DMS53 (cell line): ENCODE data around the gene KPNB1.

Experiments used
- DNase-seq: peaks from one replicate; lab custom pipeline; 2025; lab: John Stamatoyannopoulos, UW

The KPNB1 gene

DNA sequence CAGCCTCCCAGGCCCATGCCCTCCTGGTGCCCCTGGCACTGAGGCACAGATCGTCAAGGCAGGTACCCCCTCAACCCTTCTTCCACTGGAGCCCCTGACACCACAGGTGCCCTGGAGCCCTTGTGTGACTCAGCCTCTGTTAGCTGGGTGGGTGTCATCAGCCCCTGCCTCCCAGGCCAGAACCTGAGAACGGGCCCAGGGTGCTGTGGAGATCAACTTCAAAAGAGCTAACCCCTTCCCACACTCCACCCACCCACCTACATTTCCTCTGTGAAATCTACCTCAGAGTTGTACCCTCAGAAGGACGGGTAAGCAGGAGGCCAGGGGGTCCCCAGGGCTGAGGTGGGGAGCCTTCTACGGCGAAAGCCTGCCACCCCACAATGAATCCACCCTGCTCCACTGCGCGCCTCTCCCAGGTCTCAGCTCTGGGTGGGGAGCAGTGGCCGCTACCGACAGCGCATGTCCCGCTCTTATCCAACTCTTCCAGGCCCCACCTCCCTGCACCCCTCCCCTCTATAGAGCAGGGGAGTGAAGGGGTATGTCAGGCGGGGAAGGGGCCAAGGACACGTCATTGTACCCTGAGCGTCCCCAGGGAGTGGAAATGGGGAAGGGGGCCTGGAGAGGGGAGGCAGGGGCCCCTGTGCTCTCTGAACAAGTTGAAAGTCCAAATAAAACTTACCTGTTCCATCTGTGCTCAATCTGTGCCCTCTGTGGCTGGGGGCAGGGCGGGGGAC, 61.8 kb downstream of the KPNB1 start:
- no peak for DNase-seq

DNA sequence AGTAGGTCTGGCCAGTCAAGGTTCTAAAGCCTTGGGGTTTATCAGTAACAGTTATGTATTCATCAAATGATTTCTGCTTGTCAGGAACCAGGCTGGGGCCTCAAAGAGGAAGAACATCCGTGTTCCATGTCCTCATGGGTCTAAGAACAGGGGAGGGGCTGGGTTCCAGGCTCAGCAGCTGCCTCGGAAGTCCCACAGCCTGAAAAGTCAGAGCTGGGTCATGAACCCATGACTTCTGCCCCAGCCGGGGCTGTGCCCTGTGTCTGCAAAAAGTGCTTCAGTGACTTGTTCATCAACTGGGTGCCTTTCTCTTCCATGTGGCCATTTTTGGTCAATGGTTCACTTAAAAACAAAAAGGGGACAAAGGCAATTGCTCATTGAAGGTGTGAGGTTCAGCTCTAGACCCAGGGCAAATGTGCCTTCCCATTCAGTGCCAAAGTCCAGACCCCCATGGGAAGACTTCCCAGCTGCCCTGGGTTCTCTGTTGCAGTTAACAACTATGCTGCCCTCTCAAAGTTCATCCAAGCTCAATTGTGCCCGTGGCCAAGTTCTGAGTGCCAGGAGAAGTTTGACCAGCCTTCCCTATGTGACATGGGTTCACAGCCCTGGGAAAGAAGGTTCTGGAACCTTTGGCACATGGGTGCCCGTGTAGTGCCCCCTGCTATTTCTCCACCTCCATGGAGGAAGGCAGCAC, 62.8 kb downstream of the KPNB1 start:
- no peak for DNase-seq

DNA sequence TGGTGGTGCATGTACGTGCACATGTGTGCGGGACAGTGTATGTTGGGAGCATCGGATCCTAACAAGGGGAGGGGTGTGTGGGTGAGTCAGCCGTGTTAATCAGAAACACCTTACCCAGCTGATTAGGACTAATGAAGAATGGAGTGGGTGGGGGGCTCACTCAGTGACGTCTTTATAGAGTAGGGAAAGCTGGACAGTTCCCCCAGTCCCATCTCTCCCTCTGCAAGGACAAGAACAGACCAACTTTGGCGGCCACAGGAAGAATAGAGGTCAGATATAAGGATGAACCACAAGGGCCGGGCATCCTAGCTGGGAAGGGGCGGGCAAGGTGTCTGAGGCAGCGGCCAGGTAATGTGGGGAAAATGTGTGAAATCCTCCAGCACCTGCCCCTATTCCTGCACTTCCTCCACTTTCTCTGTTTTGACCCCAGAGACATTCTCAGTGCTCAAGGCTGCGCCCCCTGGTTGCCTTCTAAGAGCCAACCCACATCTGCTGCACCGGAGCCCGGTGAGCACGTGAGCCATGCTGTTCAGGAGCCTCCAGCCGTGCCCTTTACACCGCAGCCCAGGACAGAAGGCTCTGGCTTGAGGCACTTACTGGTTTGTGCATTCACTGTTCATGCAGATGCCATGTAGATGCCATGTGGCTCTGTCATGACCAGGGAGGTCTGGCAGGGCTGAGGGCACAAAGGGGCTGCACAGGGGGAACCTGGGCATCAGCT, 64.4 kb downstream of the KPNB1 start:
- DNase-seq = no peak

DNA sequence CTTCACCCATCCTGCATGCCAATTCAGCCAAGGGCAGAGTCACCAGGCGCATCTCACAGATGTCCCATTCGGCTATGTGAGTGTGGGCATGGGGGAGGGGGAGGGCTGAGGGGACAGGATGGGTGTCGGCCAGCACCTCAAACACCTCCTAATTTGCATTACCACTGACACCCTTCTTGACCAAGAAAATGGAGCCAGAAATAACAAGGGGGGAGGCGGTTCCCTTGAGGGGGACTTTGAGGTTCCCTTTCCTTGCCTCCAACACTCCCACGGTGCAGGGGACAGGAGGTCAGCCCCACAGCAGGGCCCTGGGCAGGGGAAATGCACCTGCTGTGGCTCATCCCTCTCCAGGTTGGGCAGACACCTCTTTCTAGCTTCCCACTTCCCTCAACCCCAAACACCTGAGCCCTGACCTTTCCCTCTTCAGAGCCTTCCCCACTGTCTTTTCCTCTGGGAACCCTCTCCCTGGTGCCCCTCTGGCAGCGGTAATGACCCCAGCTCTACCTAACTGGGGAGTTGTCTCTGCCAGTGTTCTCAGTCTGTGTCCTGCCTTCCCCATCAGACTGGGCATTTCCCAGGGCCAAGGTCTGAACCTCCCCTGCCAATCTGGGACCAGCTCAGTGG, 65.2 kb downstream of the KPNB1 start:
- DNase-seq = no peak

DNA sequence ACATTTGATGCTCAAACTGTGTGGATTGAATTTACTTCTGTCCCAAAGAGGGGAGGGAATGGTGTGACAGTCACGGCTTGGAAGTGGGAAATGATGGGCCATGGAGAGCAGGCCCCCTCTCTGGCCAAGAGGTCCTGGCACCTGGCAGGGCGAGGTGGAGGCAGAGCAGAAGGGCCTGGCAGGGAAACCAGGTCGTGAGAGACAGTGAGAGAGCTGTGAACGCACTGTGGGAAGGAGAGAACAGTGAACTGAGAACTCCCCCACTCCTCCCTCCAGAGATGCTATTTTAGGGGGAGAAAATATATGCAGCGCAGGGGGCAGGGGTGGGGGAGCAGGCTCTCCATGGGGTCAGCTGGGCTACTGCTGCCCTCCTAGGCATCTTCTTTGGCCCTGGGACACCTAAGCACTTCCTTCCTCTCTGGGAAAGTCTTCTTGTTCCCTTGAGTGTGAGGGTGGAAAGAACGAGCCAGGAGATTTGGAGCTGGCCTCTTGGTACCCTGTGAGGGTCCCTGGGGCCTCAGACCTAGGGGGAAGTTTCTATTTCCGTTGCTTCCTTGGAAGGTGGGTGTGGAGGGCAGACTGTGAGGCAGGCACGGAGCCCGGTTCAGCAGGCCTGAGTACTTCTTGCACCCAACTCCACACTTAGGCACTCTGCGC, 66.1 kb downstream of the KPNB1 start:
- no peak for DNase-seq

DNA sequence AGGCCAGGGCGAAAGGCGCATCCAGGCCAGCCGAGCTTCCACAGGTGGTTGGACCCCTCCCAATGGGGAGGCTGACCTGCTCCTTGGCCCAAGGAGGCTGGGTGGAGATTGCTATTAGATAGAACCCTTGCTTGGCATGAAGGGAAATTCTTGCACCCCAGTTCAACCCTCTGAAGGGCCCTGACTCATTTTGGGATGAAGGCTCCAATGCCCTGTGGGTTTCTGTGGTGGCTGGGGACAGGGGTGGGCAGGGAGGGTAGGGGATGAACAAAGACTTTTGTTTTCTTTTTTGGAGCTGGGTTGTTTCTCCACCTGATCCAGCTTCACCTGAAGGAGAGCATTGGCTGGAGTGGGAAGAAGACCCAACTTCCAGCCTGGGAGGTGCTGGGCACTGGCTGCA, 66.7 kb downstream of the KPNB1 start:
- no peak for DNase-seq

DNA sequence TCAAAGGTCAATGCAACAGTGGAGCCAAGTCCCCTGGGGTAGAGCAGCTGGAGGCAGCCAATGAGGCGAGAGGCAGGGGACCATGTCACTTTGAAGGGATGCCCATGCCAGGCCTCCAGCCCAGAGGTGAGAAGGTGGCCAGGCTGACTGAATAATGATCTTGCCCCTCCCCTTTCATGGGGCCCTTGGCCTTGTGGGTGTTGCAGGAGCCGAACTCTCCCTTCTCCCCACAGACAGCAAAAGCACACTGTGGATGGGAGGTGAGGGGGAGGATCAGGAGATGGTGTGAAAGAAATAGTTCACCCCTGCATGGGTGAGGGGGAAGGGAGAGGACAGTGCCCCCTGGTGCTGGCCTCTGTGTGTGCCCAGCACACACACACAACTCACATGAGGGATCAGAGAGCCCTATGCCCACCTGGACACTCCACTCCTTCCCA, 67.6 kb downstream of the KPNB1 start:
- peak; percentile 54 for DNase-seq

DNA sequence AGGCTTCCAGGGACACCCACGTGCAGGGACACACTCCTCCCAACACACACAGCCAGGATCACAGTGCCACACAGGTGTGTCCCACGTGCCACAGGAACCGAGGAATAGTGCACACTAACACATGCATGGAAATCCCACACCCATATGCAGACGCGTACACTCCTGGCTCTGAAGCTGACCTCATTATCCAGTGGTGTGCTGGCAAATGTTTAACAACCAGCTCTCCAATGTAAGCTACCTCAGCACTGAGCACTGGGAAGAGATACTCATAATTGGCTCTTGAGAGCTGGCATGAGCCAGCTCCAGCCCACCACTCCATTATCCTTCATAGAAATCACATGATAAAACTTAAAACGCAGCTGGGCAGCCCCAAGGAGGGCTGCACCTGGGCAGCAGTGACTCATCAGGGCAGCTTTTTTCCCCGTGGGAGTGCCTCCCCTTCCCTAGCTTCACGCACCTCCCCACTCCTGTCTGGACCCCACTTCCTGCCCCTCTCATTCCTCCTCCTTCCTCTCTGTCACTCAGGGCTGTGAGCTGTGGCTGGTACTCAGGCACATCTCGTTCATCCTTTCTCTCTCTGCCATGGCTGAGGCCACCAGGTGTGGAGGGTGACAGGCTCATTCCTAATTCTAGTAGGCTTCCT, 68.4 kb downstream of the KPNB1 start:
- peak; percentile 92 for DNase-seq

DNA sequence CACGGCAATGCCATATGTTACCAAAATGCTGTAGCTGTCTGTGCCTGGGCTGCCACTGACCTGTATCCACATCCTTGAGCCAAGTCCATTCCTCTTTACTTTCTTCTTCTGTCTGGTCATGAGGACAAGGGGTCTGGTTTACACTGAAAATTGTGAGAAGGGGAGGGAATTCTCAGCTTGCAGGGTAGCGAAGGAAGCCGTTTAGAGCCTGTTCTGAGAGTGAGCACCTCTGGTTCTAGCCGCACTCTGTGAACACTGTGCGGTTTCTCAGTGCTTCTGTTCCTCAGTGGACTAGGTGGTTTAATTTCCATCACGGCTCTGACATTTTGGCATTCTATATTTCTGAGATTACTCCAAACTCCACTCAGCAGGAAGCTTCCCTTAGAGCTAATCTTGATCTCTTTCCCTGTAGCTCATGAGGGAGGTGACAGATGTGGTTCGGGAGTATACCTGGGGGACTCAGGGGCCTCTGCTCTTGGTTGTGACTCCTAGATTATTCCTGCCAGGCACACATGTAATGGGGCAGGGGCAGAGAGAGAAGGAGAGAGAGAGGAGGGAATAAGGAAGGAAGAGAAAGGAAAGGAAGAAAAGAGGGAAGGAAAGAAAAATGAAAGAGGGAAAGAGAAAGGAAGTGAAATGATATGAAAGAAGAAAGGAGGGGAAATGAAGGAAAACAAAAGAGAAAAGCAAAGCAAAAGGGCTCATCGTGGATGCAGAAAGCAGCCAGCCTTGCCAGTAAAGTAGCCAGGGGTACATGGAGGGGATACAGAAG, 69.1 kb downstream of the KPNB1 start:
- no peak for DNase-seq

DNA sequence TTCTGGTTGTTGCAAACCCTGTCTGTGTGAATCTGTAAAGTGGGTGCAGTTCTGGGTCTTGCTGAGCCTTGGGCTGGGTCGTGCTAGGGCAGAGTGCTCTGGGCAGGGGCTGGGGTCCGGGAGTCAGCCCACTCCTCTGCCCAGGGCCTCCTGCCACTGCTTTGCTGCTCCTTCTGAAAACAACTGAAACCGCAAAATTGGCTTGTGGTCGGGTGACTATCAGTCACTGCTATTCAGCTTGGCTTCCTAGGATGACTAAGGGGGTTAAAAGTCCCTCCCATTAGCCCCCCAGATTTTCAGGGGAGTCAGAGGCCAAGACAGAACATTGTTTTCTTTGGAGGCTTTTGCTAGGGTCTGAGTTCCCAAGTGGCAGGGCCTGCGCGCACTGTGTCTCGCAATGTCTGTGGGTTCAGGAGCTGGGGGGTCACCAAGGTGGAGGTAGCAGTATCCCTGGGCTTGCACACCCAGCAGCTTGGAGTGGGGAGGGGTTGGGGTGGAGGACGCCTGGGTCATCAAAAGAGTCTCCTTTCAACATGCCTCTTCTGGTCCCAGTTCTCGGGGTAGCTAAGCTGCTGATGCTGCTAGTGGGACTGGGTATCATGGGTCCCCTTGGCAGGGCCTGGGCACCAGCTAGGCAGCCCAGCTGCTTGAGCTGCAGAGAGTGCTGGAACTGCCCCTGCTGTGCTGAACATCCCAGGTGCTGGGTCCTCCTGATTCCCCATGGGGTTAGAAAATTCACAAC, 69.9 kb downstream of the KPNB1 start:
- peak; percentile 27 for DNase-seq

DNA sequence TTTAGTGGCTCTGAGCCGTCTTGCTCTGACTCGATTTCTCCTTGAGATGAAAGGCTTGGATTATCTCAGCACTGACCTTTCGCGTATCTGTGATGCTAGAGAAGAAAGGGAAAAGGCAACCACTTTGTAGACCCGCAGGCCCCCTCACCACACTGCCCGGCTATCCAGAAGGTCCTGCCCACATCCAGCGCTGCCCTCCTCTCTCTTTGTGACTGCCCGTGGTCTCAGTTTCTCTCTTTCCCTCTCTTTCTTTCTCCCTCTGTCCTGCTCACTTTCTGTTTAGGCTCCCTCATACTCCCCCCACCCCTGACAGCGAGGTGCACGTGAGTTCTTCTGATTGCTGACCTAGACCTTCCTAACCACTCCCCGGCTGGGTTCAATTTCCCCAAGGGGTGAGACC, 70.5 kb downstream of the KPNB1 start:
- DNase-seq = no peak

DNA sequence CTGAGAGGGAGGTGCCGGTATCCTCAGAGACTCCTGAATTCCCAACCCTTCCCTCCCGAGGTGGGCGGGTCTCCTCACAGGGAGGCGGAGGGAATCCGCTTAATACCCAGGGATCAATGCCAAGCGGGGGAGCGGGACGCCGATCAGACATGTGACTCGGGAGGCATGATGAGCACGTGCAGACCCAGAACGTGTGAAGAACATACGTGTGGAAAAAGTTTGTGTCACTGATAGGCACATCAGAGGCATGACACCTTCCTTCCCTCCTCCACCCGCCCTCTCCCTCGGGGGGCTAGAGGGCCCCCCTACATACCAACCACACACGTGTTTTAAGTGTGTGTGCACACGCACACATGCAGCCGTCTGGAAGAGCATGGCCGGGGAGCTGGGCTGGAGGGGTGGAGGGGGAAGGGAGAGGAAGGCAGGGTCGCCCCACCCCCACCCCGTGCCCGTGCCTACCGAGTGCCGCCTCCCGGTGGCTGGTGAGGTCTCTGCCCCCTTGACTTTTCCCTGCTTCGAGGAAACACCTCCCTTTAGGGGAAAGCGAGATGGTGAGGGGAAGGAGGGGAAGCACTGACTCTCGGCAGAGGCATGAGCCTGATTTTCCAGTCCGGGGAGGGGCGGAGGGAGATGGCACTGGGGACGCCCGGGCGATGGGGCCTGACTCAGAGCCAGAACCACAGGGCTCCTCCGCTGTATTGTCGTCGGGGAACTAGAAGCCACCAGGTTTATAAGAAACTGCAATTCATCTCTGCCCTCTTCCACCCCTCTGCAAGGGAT, 71.2 kb downstream of the KPNB1 start:
- peak; percentile 78 for DNase-seq

DNA sequence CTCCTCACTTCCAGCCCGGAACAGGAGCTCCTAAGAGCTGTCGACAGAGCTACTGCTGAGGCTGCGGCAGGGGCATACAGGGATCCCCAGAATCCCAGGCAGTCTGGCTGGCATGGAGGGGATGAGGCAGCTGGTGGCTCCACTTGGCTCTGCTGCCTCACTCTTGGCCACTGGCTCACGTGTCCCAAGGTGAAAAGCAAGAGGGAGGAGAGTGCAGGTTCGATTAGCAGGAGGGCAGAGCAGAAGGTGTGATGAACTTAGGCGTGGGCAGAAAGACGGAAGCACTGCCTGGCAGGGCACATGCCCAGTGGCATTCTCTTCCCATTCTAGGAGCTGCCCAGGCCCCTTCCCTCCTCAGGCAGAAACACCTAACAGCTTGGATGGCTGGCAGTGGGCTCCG, 72.0 kb downstream of the KPNB1 start:
- no peak for DNase-seq

DNA sequence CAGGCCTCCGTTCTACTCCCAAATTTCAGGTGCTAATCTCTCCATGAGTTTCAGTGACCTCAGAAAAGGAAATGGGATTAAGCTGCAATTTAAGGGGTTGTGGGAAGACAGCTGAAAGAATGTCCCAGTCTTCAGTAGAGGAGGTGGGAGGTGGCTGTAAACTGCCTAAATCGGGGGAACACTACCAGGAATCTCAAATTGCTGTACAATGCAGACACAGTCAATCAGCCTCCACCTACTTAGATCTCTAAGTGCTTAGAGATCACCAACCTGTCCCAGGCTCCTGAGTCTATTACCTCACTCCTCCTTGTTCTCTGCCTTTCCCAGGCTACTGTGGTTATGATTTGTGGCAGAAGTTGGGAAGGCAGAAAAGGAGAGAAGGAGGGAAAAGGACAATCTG, 75.0 kb downstream of the KPNB1 start:
- no peak for DNase-seq

DNA sequence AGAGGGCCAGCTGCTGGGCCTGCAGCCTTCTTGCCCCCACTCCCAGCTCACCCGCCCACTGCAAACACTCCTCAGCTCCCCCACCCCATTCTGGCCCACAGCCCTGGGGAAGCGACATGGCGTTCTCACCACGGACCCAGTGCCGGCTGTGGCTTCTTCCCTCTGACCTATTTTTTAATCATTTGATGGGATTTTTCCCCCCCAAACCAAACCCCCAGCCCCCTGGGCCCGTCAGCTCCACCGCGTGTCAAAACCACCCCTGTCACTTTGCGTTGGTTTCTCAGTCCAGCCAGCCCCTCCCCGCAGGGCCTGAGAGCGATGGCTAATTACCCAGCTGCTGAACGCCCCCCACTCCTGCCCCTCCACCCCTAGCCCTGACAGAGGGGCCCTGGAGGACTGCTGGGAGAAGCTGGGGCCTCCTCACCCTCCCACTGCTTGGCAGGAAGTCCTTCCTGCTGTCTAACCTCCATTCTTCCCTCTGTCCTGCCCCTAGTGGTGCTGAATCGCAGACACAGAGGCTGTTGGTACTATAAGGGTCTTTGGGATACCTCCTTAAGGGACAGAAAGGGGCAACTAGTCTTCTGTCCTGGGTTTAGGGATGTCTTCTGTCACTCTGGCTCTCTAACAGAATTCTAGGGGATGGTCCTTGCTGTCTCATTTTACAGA, 75.9 kb downstream of the KPNB1 start:
- DNase-seq = no peak

DNA sequence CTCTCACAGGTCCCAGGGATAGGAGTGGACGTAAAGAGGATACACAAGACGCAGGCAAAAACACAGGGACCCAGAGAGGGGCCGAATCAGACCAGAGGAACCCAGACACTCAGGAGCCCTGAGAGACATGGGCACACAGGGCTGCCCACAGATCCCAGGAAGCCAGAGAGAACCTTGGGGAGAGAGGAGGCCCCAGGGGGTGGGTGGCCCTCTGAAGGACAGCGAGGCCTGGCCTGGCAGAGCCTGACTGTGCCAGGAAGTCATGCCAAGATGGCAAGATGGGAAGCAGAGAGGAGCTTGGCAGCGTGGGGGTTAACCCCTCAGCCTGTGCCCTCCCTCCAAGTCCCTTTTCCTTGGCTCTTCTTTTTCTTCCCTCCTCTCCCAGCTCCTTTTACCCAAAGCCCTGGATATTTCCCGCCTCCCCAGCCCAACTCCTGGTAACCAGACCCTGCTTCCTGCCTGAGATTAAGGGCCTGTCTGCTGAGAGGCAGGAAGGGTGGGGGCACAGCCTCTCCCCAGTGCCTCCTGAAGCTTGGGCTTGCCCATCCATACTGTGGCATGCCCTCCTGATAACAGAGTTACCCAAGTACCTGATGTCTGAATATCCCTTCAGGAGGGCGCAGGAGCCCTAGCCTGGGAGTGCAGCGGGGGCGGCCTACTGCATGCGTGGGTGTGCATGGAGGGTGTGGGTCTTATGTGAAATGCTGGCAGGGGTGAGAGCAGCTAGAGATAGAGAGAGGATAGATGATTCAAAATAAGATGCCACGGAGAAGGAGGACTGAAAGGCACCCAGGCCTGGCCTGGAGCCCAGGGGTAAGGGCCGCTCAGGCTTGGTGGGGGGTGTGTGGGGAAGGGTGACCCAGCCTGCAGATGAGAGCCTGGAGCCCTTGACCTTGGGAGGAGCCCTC, 77.3 kb downstream of the KPNB1 start:
- DNase-seq = no peak

DNA sequence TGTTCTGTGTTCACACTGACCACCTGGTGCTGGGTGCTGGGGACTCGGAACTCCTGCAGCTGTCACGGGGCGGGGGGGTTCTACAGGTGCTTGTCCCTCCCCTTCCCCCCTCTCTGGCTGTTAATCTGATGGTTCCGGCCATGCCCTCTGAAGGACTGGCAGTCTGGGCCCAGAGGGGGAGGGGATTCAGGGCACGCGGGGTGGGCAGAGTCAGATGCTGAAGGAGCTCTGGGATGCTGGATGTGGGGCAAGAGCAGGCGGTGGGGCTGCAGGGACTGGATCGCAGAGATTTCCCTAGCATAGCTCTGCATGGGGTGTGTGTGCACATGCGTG, 78.0 kb downstream of the KPNB1 start:
- DNase-seq = no peak
